AG09319 (cell line): ENCODE results near the gene CLINT1.

Experiments
- DNase-seq: peaks from one replicate; pipeline ENCODE4 v3.0.0-alpha.2; 2010; ENCODE audit warnings: low read depth; ENCODE audit errors: extremely low read depth
- CTCF ChIP-seq: IDR thresholded peaks from 2 replicates; pipeline ENCODE4 v1.5.1; 2011; ENCODE audit warnings: low read depth, mild to moderate bottlenecking, inconsistent platforms, low read length, moderate library complexity

CLINT1 gene

GRCh38 chr5:157767689-157768088, 91.3 kb downstream of the CLINT1 start:
- TF ChIP-seq CTCF = no peak

GRCh38 chr5:157766902-157767301, 92.0 kb downstream of the CLINT1 start:
- TF ChIP-seq CTCF = no peak
- no peak for DNase-seq

More at GRCh38 chr5:157767689-157768088, 91.3 kb downstream of the CLINT1 start:
- DNase-seq = no peak

- TF ChIP-seq CTCF = no peak
- DNase-seq = no peak
These were observed 92.5 kb downstream of the CLINT1 start for GRCh38 chr5:157766442-157766841.

- TF ChIP-seq CTCF = no peak
- no peak for DNase-seq
These were observed 94.4 kb downstream of the CLINT1 start for GRCh38 chr5:157764531-157764930.

GRCh38 chr5:157761690-157762621, 97.0 kb downstream of the CLINT1 start:
- no peak for DNase-seq
- peak; percentile 80 for TF ChIP-seq CTCF

GRCh38 chr5:157758706-157759105, 100.2 kb downstream of the CLINT1 start:
- no peak for DNase-seq
- no peak for TF ChIP-seq CTCF

- DNase-seq = no peak
- TF ChIP-seq CTCF = no peak
These were observed 102.8 kb downstream of the CLINT1 start for GRCh38 chr5:157756122-157756521.
